ENCODE results near the gene CLDN12. TPM values are rescaled to one million over a fixed set of nuclear protein-coding genes. Genes with fewer than 3 reads are reported as not detected.

CLDN12 gene
- total and polyA plus RNA-seq, 2 donors from 2014 or later: 23.9 to 43.8 TPM

DNA sequence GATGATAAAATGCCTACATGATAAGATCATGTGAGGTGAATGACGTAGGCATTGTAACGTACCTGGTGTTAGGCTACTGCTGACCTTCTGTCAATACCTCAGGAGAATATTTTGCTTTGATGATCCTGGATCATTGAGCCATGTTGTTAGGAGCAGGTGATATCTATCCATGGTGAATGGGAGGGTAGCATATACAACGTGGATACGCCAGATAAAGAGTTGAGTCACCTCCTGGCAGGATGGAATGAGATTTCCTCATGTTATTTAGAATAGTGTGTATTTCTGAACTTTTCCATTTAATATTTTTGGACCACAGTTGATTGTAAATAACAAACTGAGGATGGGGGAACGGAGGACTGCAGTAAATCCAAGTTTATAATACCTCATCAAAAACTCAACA is 11.8 kb upstream of the CLDN12 start:
- DNase-seq (no peak), FAIRE-seq (no peak)
- H3K4me1 ChIP-seq (ENCODE audit: control insufficient read depth in 2 of 3, insufficient read depth in 2 of 3, low read depth in 1 of 3, low read length in 3 of 3): no peaks in the 10 kb centered on the region
- H3K27ac ChIP-seq (ENCODE audit: low read depth in 2 of 2, low read length in 2 of 2): no peak overlapping the region
- H3K36me3 ChIP-seq (ENCODE audit: control insufficient read depth in 2 of 3, insufficient read depth in 3 of 3, low read length in 3 of 3): no peaks in the 10 kb centered on the region
- no peak overlapping the region for H3K9ac ChIP-seq (ENCODE audit: low read length in 3 of 3)
- TF ChIP-seq, protein P1, sequence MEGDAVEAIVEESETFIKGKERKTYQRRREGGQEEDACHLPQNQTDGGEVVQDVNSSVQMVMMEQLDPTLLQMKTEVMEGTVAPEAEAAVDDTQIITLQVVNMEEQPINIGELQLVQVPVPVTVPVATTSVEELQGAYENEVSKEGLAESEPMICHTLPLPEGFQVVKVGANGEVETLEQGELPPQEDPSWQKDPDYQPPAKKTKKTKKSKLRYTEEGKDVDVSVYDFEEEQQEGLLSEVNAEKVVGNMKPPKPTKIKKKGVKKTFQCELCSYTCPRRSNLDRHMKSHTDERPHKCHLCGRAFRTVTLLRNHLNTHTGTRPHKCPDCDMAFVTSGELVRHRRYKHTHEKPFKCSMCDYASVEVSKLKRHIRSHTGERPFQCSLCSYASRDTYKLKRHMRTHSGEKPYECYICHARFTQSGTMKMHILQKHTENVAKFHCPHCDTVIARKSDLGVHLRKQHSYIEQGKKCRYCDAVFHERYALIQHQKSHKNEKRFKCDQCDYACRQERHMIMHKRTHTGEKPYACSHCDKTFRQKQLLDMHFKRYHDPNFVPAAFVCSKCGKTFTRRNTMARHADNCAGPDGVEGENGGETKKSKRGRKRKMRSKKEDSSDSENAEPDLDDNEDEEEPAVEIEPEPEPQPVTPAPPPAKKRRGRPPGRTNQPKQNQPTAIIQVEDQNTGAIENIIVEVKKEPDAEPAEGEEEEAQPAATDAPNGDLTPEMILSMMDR (IDR thresholded peaks at IDR 0.05; ENCODE audit: borderline replicate concordance, extremely low read depth, insufficient read depth): no peak
- intact Hi-C loops (cut with DNase I): no loop called here
- H3K4me3 ChIP-seq (ENCODE audit: low read length in 3 of 3): no peak overlapping the region
- no peaks in the 10 kb centered on the region for H3K9me3 ChIP-seq (ENCODE audit: control insufficient read depth in 2 of 3, insufficient read depth in 1 of 3, low read length in 3 of 3)
- no peaks in the 10 kb centered on the region for H3K27me3 ChIP-seq (ENCODE audit: control insufficient read depth, insufficient read depth, low read length)

DNA sequence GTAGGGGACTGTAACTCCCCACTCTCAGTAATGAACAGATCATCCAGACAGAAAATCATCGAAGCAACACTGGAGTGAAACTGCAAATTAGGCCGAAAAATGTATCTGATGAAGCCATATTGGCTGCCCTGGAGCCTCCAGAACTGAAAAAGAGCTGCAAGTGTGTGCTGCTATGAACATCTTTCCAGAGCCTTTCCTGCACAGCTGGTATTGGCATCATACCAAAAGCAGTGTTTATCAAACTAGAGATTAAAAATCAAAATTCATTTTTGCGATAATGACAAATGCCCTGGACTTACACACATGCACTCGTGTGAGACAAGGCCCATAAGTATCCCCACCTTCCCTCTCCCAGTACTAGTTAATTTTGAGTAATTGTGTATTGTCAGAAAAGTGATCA is 6.8 kb upstream of the CLDN12 start:
- TF ChIP-seq, protein P1 (IDR thresholded peaks at IDR 0.05; ENCODE audit: borderline replicate concordance, extremely low read depth, insufficient read depth): no peak
- Histone ChIP-seq H3K36me3 (ENCODE audit: control insufficient read depth in 2 of 3, insufficient read depth in 3 of 3, low read length in 3 of 3) (no peaks in the 10 kb centered on the region), H3K4me3 (ENCODE audit: low read length in 3 of 3) (no peak overlapping the region), H3K9me3 (ENCODE audit: control insufficient read depth in 2 of 3, insufficient read depth in 1 of 3, low read length in 3 of 3) (no peaks in the 10 kb centered on the region), H3K9ac (ENCODE audit: low read length in 3 of 3) (no peak overlapping the region), H3K27ac (ENCODE audit: low read depth in 2 of 2, low read length in 2 of 2) (no peak overlapping the region), H3K27me3 (ENCODE audit: control insufficient read depth, insufficient read depth, low read length) (no peaks in the 10 kb centered on the region), H3K4me1 (ENCODE audit: control insufficient read depth in 2 of 3, insufficient read depth in 2 of 3, low read depth in 1 of 3, low read length in 3 of 3) (no peaks in the 10 kb centered on the region)
- DNase-seq: no peak
- intact Hi-C loops (cut with DNase I): no loop called here
- FAIRE-seq: no peak

DNA sequence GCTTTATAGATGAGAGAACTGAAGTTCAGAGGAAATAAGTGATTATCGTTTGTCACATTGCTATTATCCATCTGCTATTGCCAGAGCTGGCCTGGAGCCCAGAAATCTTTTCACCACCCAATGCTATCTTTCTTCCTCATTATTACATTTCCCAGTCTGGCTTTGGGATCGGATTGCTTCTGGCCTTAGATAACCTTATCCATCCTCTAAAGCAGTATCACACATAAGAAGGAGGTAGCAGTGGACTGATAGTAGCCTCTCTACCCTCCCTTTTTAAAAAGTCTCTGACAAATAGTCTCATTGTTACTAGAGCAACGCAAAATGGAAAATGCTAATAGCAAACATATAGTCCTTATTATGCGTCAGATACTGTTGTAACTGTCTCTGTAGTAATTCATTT is 1.3 kb upstream of the CLDN12 start:
- FAIRE-seq (no peak), DNase-seq (peak in 2 of 5 donors; percentile 10 to 26)
- Histone ChIP-seq H3K4me3 (ENCODE audit: low read length in 3 of 3) (no peak overlapping the region), H3K9ac (ENCODE audit: low read length in 3 of 3) (no peak overlapping the region), H3K9me3 (ENCODE audit: control insufficient read depth in 2 of 3, insufficient read depth in 1 of 3, low read length in 3 of 3) (no peaks in the 10 kb centered on the region), H3K27me3 (ENCODE audit: control insufficient read depth, insufficient read depth, low read length) (no peaks in the 10 kb centered on the region), H3K4me1 (ENCODE audit: control insufficient read depth in 2 of 3, insufficient read depth in 2 of 3, low read depth in 1 of 3, low read length in 3 of 3) (no peaks in the 10 kb centered on the region), H3K27ac (ENCODE audit: low read depth in 2 of 2, low read length in 2 of 2) (no peak overlapping the region), H3K36me3 (ENCODE audit: control insufficient read depth in 2 of 3, insufficient read depth in 3 of 3, low read length in 3 of 3) (peaks cover 0 to 2% (median 0%) of the 10 kb centered on the region in 3 donors)
- TF ChIP-seq, protein P1 (IDR thresholded peaks at IDR 0.05; ENCODE audit: borderline replicate concordance, extremely low read depth, insufficient read depth): no peak
- intact Hi-C loops (cut with DNase I): no loop called here

DNA sequence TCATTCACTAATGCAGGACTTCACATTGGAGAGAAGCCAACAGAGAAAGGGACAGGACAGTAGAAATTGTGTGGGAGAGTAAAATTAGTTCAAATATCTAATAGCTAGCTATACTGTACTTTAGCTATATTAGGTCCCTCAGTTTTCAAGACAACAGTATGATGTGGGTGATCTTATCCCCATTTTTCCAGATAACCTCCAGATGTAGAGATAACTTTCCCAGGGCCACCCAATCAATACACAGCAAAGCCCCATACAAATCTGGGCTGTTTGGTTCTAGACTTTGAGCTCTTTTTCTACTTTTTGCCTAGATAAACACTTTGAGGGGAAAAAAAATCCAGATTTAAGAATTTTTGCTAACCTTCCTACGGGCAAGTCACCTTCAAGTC is 482 bp upstream of the CLDN12 start:
- no peaks in the 10 kb centered on the region for H3K4me1 ChIP-seq (ENCODE audit: control insufficient read depth in 2 of 3, insufficient read depth in 2 of 3, low read depth in 1 of 3, low read length in 3 of 3)
- H3K4me3 ChIP-seq (ENCODE audit: low read length in 3 of 3): peak overlapping the region; percentile 82 to 99 (median 94)
- peaks cover 0 to 2% (median 0%) of the 10 kb centered on the region in 3 donors for H3K36me3 ChIP-seq (ENCODE audit: control insufficient read depth in 2 of 3, insufficient read depth in 3 of 3, low read length in 3 of 3)
- no peaks in the 10 kb centered on the region for H3K9me3 ChIP-seq (ENCODE audit: control insufficient read depth in 2 of 3, insufficient read depth in 1 of 3, low read length in 3 of 3)
- peak overlapping the region in 1 of 2 donors; percentile 81 for H3K27ac ChIP-seq (ENCODE audit: low read depth in 2 of 2, low read length in 2 of 2)
- intact Hi-C loops (cut with DNase I): no loop called here
- H3K27me3 ChIP-seq (ENCODE audit: control insufficient read depth, insufficient read depth, low read length): no peaks in the 10 kb centered on the region
- FAIRE-seq (no peak), DNase-seq (no peak)
- TF ChIP-seq, protein P1 (IDR thresholded peaks at IDR 0.05; ENCODE audit: borderline replicate concordance, extremely low read depth, insufficient read depth): no peak
- peak overlapping the region; percentile 61 to 97 (median 96) for H3K9ac ChIP-seq (ENCODE audit: low read length in 3 of 3)

All from kidney (tissue), 14 donors.